HG02763 (cell line): ENCODE data around the gene GHRH.
A peak's percentile ranks its signal among the peaks of the same experiment; 100 is the strongest.

Experiments
- ATAC-seq: cut with Tn5 transposase; IDR thresholded peaks from one replicate; pipeline ENCODE4 v1.9.1; 2021; ENCODE audit warnings: mild to moderate bottlenecking, moderate library complexity; ENCODE audit not compliant: unreplicated experiment

The GHRH gene

GRCh38 chr20:37261714-37262113, at the start of gene GHRH:
Gene GHRH, minus strand, starts transcription at chr20:37261814. Its CDS starts 4,925 bp downstream, at chr20:37256889.
- ATAC-seq: no peak

GRCh38 chr20:37310951-37311350, 49.3 kb upstream of the GHRH start:
- no peak for ATAC-seq

GRCh38 chr20:37309936-37310590, 48.4 kb upstream of the GHRH start:
- ATAC-seq: no peak

GRCh38 chr20:37309290-37309689, 47.7 kb upstream of the GHRH start:
- ATAC-seq: no peak

GRCh38 chr20:37308086-37309050, 46.8 kb upstream of the GHRH start:
- peak; percentile 89 for ATAC-seq

- no peak for ATAC-seq
Observed at GRCh38 chr20:37305839-37306238, 44.2 kb upstream of the GHRH start.

GRCh38 chr20:37305079-37305478, 43.5 kb upstream of the GHRH start:
- ATAC-seq: no peak

GRCh38 chr20:37303637-37304036, 42.0 kb upstream of the GHRH start:
- no peak for ATAC-seq

GRCh38 chr20:37302981-37303380, 41.4 kb upstream of the GHRH start:
- ATAC-seq: no peak

- ATAC-seq: no peak
Observed at GRCh38 chr20:37301558-37301957, 39.9 kb upstream of the GHRH start.

- ATAC-seq: no peak
Observed at GRCh38 chr20:37301120-37301519, 39.5 kb upstream of the GHRH start.

- ATAC-seq: no peak
Observed at GRCh38 chr20:37299718-37300528, 38.3 kb upstream of the GHRH start.

GRCh38 chr20:37298190-37298939, 36.8 kb upstream of the GHRH start:
- no peak for ATAC-seq

GRCh38 chr20:37297066-37297736, 35.6 kb upstream of the GHRH start:
- ATAC-seq: no peak

- no peak for ATAC-seq
Observed at GRCh38 chr20:37296371-37296770, 34.8 kb upstream of the GHRH start.

- no peak for ATAC-seq
Observed at GRCh38 chr20:37295595-37295994, 34.0 kb upstream of the GHRH start.

GRCh38 chr20:37295001-37295400, 33.4 kb upstream of the GHRH start:
- ATAC-seq: no peak

- ATAC-seq: no peak
Observed at GRCh38 chr20:37294262-37294981, 32.8 kb upstream of the GHRH start.

- no peak for ATAC-seq
Observed at GRCh38 chr20:37293301-37293943, 31.8 kb upstream of the GHRH start.
